ENCODE measurements around the gene CLDN5. TPM values are rescaled to one million over a fixed set of nuclear protein-coding genes. Genes with fewer than 3 reads are reported as not detected.
"Not testable (repeated sequence)": the region's sequence is repeated elsewhere in the genome, so short reads cannot be mapped to it uniquely, and the experiment has no call there.

The CLDN5 gene
- total and polyA plus RNA-seq, 12 donors, result 19.8 to 102 (median 40.7) TPM

DNA sequence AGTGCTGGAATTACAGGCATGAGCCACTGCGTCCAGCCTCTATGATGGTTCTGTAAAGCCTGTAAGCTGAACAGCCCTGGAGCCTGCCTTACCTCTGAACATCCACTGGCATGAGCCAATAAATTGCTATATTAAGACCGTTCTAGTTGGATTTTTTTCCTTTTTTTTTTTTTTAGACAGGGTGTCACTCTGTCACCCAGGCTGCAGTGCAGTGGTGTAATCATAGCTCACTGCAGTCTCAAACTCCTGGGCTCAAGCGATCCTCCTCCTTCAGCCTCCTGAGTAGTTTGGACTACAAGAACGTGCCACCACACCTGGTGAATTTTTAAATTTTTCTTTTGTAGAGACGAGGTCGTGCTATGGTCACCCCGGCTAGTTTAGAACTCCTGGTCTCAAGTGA, 26.2 kb upstream of the CLDN5 start:
- H3K36me3 ChIP-seq, result no peaks in the 10 kb centered on the region
- H3K27ac ChIP-seq, result no peak overlapping the region
- ATAC-seq (no peak), DNase-seq (no peak)
- TF ChIP-seq, protein P1, sequence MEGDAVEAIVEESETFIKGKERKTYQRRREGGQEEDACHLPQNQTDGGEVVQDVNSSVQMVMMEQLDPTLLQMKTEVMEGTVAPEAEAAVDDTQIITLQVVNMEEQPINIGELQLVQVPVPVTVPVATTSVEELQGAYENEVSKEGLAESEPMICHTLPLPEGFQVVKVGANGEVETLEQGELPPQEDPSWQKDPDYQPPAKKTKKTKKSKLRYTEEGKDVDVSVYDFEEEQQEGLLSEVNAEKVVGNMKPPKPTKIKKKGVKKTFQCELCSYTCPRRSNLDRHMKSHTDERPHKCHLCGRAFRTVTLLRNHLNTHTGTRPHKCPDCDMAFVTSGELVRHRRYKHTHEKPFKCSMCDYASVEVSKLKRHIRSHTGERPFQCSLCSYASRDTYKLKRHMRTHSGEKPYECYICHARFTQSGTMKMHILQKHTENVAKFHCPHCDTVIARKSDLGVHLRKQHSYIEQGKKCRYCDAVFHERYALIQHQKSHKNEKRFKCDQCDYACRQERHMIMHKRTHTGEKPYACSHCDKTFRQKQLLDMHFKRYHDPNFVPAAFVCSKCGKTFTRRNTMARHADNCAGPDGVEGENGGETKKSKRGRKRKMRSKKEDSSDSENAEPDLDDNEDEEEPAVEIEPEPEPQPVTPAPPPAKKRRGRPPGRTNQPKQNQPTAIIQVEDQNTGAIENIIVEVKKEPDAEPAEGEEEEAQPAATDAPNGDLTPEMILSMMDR (IDR thresholded peaks at IDR 0.05), result no peak
- no peaks in the 10 kb centered on the region for H3K4me1 ChIP-seq
- intact Hi-C loops (cut with DNase I), result no loop called here
- WGBS, 2 donors, result 82 to 85% methylated on average over 7 of the region's 7 CpGs
- no peak overlapping the region for H3K4me3 ChIP-seq
- peaks cover 0 to 3% (median 0%) of the 10 kb centered on the region in 7 donors for H3K27me3 ChIP-seq
- H3K9me3 ChIP-seq, result peaks cover 0 to 15% (median 0%) of the 10 kb centered on the region in 11 donors

DNA sequence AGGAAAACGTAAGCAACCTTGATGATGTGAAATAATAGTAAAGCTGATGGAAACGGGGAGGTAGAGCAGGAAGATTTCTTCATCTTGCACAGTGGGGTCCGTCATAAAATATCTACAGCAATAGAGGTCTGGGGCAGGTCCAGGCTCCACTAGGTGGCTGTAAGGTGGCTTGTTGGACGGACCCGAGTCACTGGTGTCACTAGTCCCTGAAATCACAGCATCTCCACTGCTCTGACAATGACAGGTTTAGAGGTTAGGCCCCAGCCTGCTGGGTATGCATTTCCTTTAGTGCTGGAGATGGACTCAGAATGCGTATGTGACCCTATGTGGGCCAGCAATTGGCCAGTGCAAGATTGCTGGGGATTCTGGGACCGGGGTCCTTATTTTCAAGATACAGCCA, 25.2 kb upstream of the CLDN5 start:
- Histone ChIP-seq H3K9me3 (peaks cover 0 to 15% (median 0%) of the 10 kb centered on the region in 11 donors), H3K27ac (no peak overlapping the region), H3K4me1 (no peaks in the 10 kb centered on the region), H3K36me3 (no peaks in the 10 kb centered on the region), H3K27me3 (peaks cover 0 to 3% (median 0%) of the 10 kb centered on the region in 7 donors), H3K4me3 (no peak overlapping the region)
- no peak for ATAC-seq
- no peak for DNase-seq
- intact Hi-C loops (cut with DNase I), result no loop called here
- TF ChIP-seq, protein P1 (IDR thresholded peaks at IDR 0.05), result no peak
- 83 to 86% methylated on average over 7 of the region's 7 CpGs for WGBS, 2 donors

DNA sequence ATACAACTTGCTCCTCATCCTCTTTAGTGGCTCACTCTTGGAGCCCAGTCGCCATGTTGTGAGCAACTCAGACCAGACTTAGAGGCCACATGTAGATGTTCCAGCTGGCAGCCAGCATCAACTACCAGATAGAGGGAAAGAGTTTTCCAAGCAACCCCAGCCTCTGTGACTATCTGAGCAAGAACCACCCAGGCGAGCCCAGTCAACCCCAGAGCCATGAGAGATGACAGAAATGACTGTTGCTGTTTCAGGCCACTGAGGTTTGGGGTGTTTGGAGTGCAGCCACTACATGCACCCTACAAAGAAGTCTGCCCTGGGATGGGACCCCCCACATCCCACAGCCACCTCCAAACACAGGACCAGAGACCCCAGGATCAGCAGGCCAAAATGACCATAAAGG, 24.8 kb upstream of the CLDN5 start:
- H3K4me3 ChIP-seq, result no peak overlapping the region
- intact Hi-C loops (cut with DNase I), result no loop called here

DNA sequence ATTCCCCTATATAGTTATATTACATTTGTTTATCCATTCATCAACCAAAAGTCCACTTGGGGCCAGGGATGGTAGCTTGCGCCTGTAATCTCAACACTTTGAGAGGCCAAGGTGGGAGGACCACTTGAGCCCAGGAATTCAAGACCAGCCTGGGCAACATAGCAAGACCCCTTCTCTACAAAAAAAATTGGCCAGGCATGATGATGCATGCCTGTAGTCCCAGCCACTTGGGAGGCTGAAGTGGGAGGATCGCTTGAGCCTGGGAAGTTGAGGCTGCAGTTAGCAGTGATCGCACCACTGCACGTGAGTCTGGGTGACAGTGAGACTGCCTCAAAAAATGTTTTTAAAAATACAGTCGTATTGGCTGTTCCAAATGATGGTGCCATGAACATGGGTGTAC, 24.2 kb upstream of the CLDN5 start:
- DNase-seq; H3K4me1 ChIP-seq; H3K27me3 ChIP-seq; ATAC-seq; intact Hi-C loops (cut with DNase I); H3K36me3 ChIP-seq; H3K27ac ChIP-seq; H3K4me3 ChIP-seq: not testable (repeated sequence)
- 88 to 93% methylated on average over 5 of the region's 5 CpGs for WGBS, 2 donors
- H3K9me3 ChIP-seq, result peaks cover 0 to 12% (median 0%) of the 10 kb centered on the region in 11 donors

More for the DNA sequence above, 24.8 kb upstream of the CLDN5 start:
- Histone ChIP-seq H3K9me3 (peaks cover 0 to 15% (median 0%) of the 10 kb centered on the region in 11 donors), H3K36me3 (no peaks in the 10 kb centered on the region), H3K27ac (no peak overlapping the region), H3K4me1 (peaks cover 0 to 4% (median 0%) of the 10 kb centered on the region in 9 donors), H3K27me3 (peaks cover 0 to 3% (median 0%) of the 10 kb centered on the region in 7 donors)
- ATAC-seq (no peak), DNase-seq (no peak)
- 87 to 92% methylated on average over 2 of the region's 2 CpGs for WGBS, 2 donors
- TF ChIP-seq, protein P1 (IDR thresholded peaks at IDR 0.05), result no peak

DNA sequence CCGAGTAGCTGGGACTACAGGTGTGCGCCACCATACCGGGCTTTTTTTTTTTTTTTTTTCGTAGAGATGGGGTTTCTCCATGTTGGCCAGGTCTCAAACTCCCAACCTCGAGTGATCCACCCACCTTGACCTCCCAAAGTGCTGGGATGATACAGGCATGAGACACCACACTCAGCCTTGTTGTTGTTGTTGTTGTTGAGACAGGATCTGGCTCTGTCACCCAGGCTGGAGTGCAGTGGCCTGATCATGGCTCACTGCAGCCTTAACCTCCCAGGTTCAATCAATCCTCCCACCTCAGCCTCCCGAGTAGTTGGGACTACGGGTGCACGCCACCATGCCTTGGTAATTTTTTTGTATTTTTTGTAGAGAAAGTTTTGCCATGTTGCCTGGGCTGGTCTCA, 23.4 kb upstream of the CLDN5 start:
- DNase-seq, result no peak
- intact Hi-C loops (cut with DNase I), result no loop called here
- WGBS, 2 donors, result 89 to 91% methylated on average over 8 of the region's 8 CpGs
- peaks cover 0 to 7% (median 0%) of the 10 kb centered on the region in 9 donors for H3K4me1 ChIP-seq
- TF ChIP-seq, protein P1 (IDR thresholded peaks at IDR 0.05), result no peak
- no peak overlapping the region for H3K27ac ChIP-seq
- no peak overlapping the region for H3K4me3 ChIP-seq
- H3K9me3 ChIP-seq, result peaks cover 0 to 6% (median 0%) of the 10 kb centered on the region in 11 donors
- H3K36me3 ChIP-seq, result no peaks in the 10 kb centered on the region
- peaks cover 0 to 3% (median 0%) of the 10 kb centered on the region in 7 donors for H3K27me3 ChIP-seq
- ATAC-seq, result no peak
